ENCODE data around the gene PTPRD.

- TF ChIP-seq CTCF (IDR thresholded peaks at IDR 0.05) (no peak), TCF7L2 (IDR thresholded peaks at IDR 0.05; ENCODE audit: low read depth, low read length) (no peak), POLR2AphosphoS5 (IDR thresholded peaks at IDR 0.05; ENCODE audit: low read depth, low read length) (no peak), SIN3A (IDR thresholded peaks at IDR 0.05; ENCODE audit: borderline replicate concordance, insufficient read depth, low read depth, low read length) (no peak), REST (IDR thresholded peaks at IDR 0.05; ENCODE audit: insufficient read depth in 1 of 2, low read depth in 2 of 2, low read length in 1 of 2) (no peak)
Measured at GRCh38 chr9:10048994-10049393, 563.8 kb downstream of the PTPRD start.
